Right ventricle myocardium inferior (tissue), 1 donor: ENCODE results near the gene EEF2K. TPM values are rescaled to one million over a fixed set of nuclear protein-coding genes. Genes with fewer than 3 reads are reported as not detected.
"Not testable (repeated sequence)": the region's sequence is repeated elsewhere in the genome, so short reads cannot be mapped to it uniquely, and the experiment has no call there.

Source experiments
- ATAC-seq: fragments of 200-7000 bp; cut with Tn5 transposase; one replicate; pipeline ENCODE4 v1.9.1; 2020; ENCODE audit warnings: mild to moderate bottlenecking, moderate library complexity
- DNase-seq: peaks from one replicate; pipeline ENCODE4 v3.0.0; 2021; ENCODE audit errors: missing footprints
- intact Hi-C: fragments of 100-400 bp; cut with DNase I; formaldehyde crosslinking; loops from one replicate; pipeline ENCODE4 v1.11.0; 2022
- total RNA-seq: library from RNA; stranded (reverse); fragmentation: NEBNext Ultra II Directional; extraction: Animal tissue kit (Norgen Biotek cat#: 25700); gene quantifications from one replicate; pipeline ENCODE4 v1.2.1, GENCODE V29; 2021
- donor health status: DM: no; HTN: yes; CAD: no; lungs with severe emphysema.

Gene EEF2K
- total RNA-seq, 1 donor from 2014 or later = 28.8 TPM

DNA sequence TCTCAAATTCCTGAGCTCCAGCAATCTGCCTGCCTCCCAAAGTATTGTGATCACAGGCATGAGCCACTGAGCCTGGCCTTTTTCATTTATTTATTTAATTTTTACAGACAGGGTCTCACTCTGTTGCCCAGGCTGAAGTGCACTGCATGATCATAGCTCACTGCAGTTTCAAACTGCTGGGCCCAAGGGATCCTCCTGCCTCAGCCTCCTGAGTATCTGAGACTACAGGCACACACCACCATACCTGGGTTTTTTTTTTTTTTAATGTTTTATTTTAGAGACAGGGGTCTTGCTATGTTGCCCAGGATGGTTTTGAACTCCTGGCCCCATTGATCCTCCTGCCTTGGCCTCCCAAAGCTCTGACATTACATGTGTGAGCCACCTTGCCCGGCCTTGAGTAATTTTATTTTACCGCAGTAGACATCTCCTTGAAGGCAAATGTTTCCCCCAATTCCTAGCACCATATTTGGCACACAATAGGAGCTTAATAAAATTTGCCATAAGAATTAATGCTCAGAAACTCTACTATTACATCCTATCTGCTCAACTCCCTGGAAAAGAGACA is 1.9 kb upstream of the EEF2K start:
- intact Hi-C loops = no loop called here
- ATAC-seq = no peak
- no peak for DNase-seq

DNA sequence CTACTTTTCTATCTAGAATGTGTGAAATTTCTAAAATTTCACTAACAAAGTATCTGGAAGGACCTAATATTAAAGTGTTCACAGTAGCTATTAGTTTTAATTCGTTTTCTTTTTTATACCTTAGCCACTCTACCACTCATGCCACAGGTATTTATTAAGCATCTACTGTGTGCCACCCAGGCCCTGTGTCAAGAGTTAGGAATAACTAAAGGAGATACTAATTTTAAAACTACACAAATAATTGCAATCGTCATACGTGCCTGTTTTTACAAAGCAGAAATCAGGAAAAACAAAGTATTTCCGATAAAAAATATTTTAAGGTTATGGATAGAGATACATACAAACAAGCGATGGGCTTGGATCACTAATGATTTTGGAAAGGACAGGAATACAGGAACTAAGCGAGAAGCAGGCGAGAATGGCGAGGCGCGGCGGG is 483 bp upstream of the EEF2K start:
- ATAC-seq = no peak
- intact Hi-C loops = loop anchor here (1.0 to 2.0 kb wide), 3 partner anchors 19 to 92 kb away; partner anchors contain the start of gene POLR3E

DNA sequence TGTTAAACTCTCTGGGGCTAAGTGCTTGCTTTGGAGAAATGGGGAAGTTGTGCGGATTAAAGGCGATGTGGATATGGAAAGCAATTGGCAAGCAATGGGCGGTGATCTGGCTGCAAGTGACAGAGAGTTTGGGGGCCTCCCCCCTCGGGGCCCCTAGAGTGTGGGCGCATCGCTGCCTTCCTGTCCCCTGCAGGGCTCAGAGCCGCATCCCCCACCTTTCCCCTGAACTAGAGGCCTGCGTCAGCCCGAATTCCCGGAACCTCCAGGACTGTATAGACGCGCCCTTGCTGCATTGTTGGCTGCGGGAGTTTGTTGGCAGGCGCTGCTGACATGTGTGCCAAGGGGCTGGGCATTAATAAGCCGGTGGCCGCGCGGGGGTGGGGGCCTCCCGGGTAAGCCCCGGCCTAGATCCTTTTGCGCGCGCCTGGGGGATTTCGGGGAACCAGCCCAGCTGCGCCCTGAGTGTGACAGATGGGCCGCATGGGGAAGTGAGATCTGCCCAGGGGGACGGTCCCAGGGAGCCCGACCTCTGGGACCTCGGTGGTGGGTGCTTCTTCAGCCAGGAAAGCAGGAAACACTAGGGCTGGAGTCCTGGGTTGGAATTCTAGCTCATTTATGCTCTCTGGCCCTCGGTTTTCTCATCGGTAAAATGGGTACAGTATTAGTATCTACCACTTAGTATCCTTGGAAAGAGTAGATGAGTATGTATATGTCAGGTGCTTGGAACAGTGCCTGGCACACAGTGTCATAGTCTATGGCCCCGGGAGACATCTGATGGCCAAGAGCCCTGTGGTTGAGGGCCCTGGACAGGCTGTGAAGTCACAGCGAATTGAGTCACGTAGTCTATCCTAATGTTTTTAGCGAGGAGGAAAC is 1.0 kb downstream of the EEF2K start:
- intact Hi-C loops = loop anchor here (1.0 to 2.0 kb wide), 3 partner anchors 18 to 90 kb away; partner anchors contain the start of gene POLR3E
- peak; percentile 94 for DNase-seq
- peak; percentile 74 for ATAC-seq

More for the DNA sequence above, 483 bp upstream of the EEF2K start:
- DNase-seq = no peak

DNA sequence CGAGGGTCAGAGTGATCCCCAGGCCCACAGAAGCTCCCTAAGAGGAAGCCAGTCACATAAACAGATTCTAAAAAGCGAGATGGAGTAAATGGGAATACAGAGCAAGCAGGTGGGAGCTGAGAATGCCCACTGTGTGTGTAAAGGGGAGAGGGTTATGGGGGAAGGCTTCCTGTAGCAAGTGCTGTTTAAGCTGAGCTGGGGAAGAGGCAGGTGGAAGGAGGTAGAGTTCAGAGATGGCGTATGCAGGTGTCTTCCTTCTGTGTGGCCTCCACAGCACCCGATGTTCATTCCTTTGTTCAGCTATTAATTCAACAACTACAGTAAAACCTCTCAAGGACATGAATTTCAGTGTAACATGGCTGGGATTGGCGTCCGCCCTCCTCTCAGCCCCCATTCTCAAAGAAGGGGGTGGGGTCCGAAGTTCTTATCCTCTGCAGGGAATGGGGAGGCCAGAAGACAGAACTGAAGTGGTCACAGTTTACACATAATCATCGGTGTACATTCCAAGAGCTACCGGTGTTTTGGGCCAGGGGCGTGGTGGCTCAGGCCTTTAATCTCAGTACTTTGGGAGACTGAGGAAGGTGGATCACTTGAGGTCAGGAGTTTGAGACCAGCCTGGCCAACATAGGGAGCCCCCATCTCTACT is 1.8 kb downstream of the EEF2K start:
- ATAC-seq = no peak
- DNase-seq = no peak
- intact Hi-C loops = loop anchor here (2.0 kb wide), 1 partner anchor 17 kb away; no protein-coding TSS in a partner anchor

DNA sequence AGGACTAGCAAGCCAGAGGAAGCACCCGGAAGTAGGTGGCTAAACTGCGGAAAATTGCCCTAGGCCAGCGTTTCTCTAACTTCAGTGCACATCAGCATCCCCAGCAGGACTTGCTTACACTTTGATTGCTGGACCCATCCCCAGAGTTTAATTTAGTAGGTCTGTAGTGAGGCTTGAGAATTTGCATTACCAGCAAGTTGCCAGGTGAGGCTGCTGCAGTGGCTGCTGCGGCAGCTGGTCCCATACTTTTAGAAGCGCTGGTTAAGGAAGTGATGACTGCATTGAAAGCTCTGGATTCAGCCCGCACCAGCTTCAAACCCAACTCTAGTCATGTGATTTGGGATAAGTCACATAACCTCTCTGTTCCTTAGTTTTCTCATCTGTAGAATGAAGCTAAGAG is 4.2 kb downstream of the EEF2K start:
- DNase-seq (no peak), ATAC-seq (no peak)
- intact Hi-C loops = no loop called here

DNA sequence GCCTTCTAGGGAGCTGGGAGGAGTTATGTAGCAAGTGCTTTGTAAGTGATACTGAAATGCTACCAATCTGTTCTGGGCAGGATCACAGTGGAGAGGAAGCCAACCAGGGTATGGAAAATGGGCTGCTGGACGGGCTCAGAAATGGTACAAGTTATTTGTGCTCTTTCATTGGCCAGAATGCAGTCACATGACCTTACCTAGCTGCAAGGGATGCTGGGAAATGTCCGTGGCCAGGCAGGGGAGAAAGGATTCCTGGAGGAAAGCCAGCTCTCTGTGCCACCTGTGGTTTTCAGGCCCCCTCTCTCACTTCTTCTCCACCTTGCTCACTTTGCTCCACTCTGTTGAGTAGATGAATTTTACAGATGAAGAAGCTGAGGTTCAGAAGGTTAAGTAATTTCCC is 4.8 kb downstream of the EEF2K start:
- ATAC-seq (no peak), DNase-seq (no peak)
- intact Hi-C loops = no loop called here

DNA sequence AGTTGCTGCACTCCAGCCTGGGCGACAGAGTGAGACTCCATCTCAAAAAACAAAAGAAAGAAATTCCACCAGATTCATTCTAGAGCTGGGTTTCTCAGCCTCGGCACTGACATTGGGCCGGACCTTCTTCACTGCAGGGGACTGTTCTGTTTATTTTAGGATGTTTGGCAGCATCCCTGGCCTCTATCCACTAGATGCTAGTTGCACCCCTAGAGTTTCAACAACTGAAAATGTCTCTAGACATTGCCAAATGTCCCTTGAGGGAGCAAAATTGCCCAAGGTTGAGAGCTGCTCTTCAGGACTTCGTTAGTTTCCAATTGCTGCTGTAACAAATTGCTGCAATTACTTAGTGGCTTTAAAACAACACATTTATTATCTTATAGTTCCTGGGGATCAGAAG is 7.2 kb downstream of the EEF2K start:
- ATAC-seq (no peak), DNase-seq (no peak)
- intact Hi-C loops = no loop called here

DNA sequence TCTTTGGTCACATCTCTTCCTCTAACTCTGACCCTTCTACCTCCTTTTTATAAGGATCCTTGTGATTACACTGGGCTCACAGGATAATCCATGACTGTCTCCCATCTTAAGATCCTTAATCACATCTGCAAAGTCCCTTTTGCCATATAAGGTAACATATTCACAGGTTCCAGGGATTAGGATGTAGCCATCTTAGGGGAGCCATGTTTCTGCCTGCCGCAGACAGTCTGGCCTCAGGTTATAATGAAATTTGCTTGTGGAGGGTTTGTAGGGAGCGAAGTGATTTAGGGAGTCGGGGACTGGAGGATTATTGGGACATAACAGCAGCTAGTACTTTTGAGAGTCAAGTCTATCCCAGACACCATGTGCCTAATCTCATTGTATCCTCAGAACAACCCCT is 7.7 kb downstream of the EEF2K start:
- no peak for ATAC-seq
- intact Hi-C loops = no loop called here

DNA sequence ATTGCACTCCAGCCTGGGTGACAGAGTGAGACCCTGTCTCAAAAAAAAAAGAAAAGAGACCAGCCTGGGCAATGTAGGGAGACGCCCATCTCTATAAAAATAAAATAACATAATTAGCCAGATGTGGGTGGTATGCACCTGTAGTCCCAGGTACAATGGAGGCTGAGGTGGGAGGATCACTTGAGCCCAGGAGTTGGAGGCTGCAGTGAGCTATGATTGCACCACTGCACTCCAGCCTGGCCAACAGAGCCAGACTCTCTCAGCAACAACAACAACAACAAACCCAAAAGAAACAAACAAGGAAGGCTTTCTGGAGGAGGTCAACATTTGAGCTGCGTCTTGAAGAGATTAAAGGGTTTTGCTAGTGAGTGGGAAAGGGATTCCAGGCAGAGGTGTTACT is 8.3 kb downstream of the EEF2K start:
- intact Hi-C loops = no loop called here
- ATAC-seq = no peak

More for the DNA sequence above, 7.7 kb downstream of the EEF2K start:
- no peak for DNase-seq

DNA sequence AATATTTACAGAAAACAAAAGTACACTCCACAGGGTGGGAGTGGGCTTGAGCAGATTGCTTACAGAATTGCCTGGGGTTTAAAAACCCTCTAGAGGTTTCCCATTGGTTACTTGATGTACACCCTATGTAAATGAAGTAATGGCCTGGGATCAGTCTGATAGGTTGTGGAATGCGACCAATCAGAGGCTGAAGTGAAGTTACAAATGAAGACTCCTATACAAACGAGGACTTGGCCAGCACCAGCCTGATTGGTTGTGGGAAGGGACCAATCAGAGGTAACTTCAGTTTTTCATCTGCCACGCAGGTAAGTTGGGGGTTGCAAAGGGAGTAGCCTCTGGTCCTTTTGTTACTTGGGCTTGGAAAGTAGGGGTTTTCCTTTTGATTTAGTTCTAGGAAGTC is 8.8 kb downstream of the EEF2K start:
- intact Hi-C loops = no loop called here
- ATAC-seq = no peak
- no peak for DNase-seq

More for the DNA sequence above, 8.3 kb downstream of the EEF2K start:
- DNase-seq = no peak

DNA sequence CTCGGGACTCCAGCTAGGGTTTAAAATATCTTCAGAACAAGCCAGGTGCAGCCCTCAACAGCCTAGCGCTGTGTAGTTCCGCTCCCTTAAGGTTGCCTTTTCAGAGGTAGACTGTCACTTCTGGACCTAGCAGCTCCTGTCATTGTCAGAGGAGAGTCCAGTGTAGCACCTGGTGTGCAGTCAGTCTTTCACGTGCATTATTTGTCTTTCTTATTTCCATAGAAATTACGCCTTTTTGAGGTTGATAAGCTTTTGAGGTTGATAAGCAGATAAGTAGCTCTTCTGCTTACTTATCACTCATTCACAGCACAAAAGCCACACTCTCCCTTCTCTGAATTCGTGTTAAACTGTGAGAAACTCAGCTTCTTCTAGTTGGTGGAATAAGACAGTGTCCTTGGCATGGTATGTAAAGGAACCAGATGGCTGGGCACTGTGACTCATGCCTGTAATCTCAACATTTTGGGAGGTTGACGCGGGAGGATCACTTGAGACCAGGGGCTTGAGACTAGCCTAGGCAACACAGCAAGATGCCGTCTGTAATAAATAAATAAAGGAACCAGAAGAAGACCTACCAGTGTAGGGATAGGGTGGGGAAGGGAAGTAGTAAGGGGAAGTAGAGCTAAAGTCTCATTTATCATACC is 10.2 kb downstream of the EEF2K start:
- DNase-seq (no peak), ATAC-seq (no peak)
- intact Hi-C loops = no loop called here

DNA sequence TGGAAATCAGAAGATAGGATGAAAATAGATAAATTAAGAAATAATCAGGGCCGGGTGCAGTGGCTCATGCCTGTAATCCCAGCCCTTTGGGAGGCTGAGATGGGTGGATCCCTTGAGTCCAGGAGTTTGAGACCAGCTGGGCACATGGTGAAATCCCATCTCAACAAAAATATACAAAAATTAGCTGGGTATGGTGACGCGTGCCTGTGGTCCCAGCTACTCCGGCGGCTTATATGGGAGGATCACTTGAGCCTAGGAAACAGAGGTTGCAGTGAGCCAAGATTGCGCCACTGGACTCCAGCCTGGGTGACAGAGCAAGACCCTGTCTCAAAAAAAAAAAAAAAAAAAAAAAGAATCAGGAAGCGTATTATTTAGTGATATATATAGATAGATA is 10.8 kb downstream of the EEF2K start:
- ATAC-seq, DNase-seq, intact Hi-C loops: not testable (repeated sequence)

DNA sequence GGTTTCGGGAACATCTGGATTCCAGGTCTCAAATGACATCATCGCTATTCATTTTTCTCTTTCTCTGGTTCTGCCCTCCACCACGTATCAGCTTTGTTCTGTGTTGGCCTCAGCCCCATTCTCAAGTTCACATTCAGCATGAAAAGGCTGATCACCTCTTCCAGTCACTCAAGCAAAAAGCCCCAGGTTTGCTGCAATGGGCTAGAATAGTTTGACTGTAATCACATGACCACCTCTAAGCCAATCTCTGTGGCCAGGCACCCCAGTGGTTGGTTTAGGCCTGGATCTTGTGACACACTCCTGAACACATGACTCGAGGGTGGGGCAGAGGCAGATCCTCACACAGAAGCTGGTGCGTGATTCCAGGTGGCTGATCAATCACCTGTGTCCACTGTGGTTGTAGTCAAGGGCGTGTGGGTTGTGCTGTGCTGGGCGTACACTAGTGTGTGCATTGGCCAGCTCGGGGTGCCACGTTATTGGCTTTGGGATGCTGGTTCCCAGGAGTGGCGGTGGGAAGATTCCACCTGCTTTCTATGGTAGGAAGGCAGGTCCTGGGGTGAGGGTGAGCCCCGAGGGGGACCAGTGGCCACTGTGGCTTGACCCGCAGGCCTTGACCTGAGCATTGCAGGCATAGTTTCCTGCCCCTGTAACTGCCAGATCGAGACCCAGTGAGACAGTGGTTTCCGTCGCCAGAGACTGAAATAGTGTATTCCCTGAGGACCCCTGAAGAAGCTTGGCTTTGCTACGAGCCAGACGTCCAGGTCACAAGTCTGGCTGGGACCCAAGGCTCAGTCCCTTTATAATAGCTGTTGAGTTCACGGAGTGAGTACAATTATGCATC is 12.0 kb downstream of the EEF2K start:
- ATAC-seq (no peak), DNase-seq (no peak)
- intact Hi-C loops = no loop called here

DNA sequence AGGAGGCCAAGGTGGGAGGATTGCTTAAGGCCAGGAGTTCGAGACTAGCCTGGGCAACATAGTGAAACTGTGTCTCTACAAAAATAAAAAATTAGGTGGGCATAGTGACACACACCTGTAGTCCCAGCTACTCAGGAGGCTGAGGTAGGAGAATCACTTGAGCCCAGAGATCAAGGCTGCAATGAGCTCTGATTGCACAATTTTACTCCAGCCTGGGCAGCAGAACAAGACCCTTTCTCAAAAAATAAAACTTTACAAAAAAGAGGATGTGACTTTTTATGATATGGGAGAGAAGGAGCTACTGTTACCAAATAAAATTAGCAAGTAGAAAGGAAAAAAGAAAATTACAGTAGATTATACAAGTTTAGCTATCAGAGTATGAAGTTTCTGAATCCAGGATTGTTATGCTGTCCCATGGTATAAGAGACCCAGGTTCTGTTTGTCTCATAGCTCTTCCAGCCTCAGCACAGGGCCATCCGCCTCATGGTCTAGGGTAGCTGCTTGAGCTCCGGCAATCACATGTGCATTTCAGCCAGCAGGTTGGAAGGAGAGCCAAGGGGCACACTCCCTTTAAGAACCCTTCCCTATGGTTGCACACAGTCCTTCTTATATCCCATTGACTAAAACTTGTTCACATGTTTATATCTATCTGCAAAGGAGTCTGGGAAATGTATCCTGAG is 13.5 kb downstream of the EEF2K start:
- ATAC-seq = peak; percentile 4
- DNase-seq = no peak
- intact Hi-C loops = no loop called here

DNA sequence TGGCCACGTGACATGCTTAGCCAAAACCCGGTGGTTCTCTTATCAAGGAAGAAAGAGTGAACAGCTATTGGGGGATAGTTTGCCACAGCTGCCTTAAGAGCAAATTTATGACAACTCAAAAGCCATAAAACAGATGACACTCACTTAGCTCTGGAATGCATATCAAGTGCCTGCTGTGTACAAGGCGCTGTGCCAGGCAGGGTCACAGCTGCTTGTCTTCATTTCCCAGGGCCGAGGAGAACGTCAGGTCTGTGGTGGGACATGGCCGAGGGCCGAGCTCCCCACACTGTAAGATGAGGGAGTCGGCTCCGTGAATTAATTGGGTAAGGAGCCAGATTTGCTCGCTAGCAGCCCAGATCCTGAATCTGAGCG is 14.0 kb downstream of the EEF2K start:
- intact Hi-C loops = no loop called here
- DNase-seq (peak; percentile 85), ATAC-seq (peak; percentile 87)

DNA sequence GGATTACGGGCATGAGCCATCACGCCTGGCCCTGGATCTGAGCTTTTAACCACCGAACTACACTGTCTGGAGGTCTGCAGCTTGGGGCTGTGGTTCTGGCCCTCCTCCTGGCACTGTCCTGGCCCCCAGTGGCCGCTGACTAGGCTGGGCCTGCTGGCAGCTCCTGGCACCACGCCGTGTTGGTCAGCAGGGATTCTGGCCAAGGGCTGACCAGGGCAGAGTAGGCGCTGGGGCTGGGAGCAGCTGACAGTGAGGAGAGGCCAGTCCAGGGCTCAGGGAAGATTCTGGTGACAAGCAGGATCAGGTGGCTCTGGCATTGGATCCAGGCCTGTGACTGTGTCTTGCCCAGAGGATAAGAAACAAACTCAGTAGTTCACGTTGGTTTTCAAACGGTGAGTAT is 14.6 kb downstream of the EEF2K start:
- no peak for DNase-seq
- peak; percentile 46 for ATAC-seq
- intact Hi-C loops = no loop called here

DNA sequence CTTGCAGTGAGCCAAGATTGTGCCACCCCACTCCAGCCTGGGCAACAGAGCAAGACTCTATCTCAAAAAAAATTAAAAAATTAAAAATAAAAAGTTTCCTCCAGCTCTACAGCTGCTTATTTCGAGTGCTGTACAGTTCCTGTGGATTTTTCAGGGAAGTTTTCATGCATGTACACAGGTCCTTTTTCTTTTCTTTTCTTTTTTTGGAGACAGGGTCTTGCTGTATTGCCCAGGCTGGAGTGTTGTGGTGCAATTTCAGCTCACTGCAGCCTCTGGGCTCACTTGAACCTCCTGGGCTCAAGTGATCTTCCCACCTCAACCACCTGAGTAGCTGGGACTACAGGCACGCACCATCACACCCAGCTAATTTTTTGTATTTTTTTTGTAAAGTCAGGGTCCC is 15.9 kb downstream of the EEF2K start:
- intact Hi-C loops = no loop called here
- DNase-seq (no peak), ATAC-seq (no peak)

DNA sequence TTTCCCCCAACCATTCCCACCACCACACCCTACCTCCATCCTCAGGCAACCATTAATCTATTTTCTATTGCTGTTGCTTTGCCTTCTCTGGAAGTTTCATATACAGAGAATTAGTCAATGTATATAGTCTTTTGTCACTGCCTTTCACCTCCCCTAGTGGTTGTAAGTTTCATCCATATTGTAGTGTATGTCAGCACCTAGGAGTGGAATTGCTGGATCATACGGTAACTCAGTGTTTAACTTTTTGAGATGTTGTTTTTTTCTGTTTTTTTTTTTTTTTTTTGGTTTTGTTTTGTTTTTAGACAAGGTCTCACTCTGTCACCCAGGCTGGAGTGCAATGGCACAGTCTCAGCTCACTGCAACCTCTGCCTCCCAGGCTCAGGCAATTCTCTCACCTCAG is 16.9 kb downstream of the EEF2K start:
- ATAC-seq (no peak), DNase-seq (no peak)
- intact Hi-C loops = no loop called here
